ENCODE results near the gene TRAIP. TPM values are rescaled to one million over a fixed set of nuclear protein-coding genes. Genes with fewer than 3 reads are reported as not detected.

The TRAIP gene
- total RNA-seq, 4 donors from 2014 or later, result 0.82 to 2.2 (median 2.0) TPM

- no peak for TF ChIP-seq CTCF (IDR thresholded peaks at IDR 0.05; ENCODE audit: low read depth)
Measured at GRCh38 chr3:49899815-49900214, 43.5 kb upstream of the TRAIP start.

GRCh38 chr3:49898991-49899390 is 42.6 kb upstream of the TRAIP start:
- TF ChIP-seq CTCF (IDR thresholded peaks at IDR 0.05; ENCODE audit: low read depth), result no peak

- no peak for TF ChIP-seq CTCF (IDR thresholded peaks at IDR 0.05; ENCODE audit: low read depth)
Measured at GRCh38 chr3:49896345-49896744, 40.0 kb upstream of the TRAIP start.

GRCh38 chr3:49895791-49896190 is 39.4 kb upstream of the TRAIP start:
- no peak for TF ChIP-seq CTCF (IDR thresholded peaks at IDR 0.05; ENCODE audit: low read depth)

GRCh38 chr3:49889296-49889695 is 32.9 kb upstream of the TRAIP start:
- TF ChIP-seq CTCF (IDR thresholded peaks at IDR 0.05; ENCODE audit: low read depth), result no peak

GRCh38 chr3:49886922-49887265 is 30.5 kb upstream of the TRAIP start:
- TF ChIP-seq CTCF (IDR thresholded peaks at IDR 0.05; ENCODE audit: low read depth), result no peak

GRCh38 chr3:49883998-49884397 is 27.6 kb upstream of the TRAIP start:
- TF ChIP-seq CTCF (IDR thresholded peaks at IDR 0.05; ENCODE audit: low read depth), result no peak

GRCh38 chr3:49882166-49882565 is 25.8 kb upstream of the TRAIP start:
- no peak for TF ChIP-seq CTCF (IDR thresholded peaks at IDR 0.05; ENCODE audit: low read depth)
